OCI-LY7 (cell line): Measurements from ENCODE around the gene ERCC8. TPM values are rescaled to one million over a fixed set of nuclear protein-coding genes. Genes with fewer than 3 reads are reported as not detected.

Source experiments
- BruUV-seq: library from RNA; stranded (reverse); fragments of 400-500 nt; replicated peaks from 2 replicates; lab custom pipeline; 2021; lab: Mats Ljungman, UMichigan
- CTCF ChIA-PET: fragments of 300-600 bp; sonication (Branson Sonifier 250); formaldehyde crosslinking; loops from one replicate; lab custom pipeline; 2022; ENCODE audit warnings: antibody characterized with exemption; ENCODE audit not compliant: unreplicated experiment; lab: Charles Lee
- POLR2A ChIA-PET: fragments of 300-600 bp; sonication (Branson Sonifier 250); formaldehyde crosslinking; loops from one replicate; lab custom pipeline; 2022; ENCODE audit warnings: antibody characterized with exemption; lab: Charles Lee
- DNase-seq: peaks from one replicate; pipeline ENCODE4 v3.0.0-alpha.2; 2015; ENCODE audit warnings: low spot score
- H2AFZ ChIP-seq: fragments of 200-600 bp; sonication (generic), shearing (Covaris generic); 2 replicates; pipeline ENCODE4 v1.6.1; 2014; ENCODE audit warnings: mild to moderate bottlenecking, antibody characterized with exemption, low read length, moderate library complexity
- H3K27ac ChIP-seq: fragments of 200-600 bp; sonication (generic); 2 replicates; pipeline ENCODE4 v1.5.1; 2014; ENCODE audit warnings: mixed run types, low read depth, mild to moderate bottlenecking, moderate library complexity, low read length, inconsistent platforms; ENCODE audit not compliant: poor library complexity, severe bottlenecking
- H3K36me3 ChIP-seq: fragments of 200-600 bp; sonication (generic); 2 replicates; pipeline ENCODE4 v1.6.1; 2014; ENCODE audit warnings: mild to moderate bottlenecking, antibody characterized with exemption, low read length, moderate library complexity, mixed read lengths; ENCODE audit not compliant: insufficient read depth
- H3K4me1 ChIP-seq: fragments of 200-600 bp; sonication (generic); 2 replicates; pipeline ENCODE4 v1.5.1; 2014; ENCODE audit warnings: mild to moderate bottlenecking, low read length; ENCODE audit not compliant: insufficient read depth, poor library complexity, severe bottlenecking
- H3K4me2 ChIP-seq: fragments of 200-600 bp; sonication (generic); 2 replicates; pipeline ENCODE4 v1.6.1; 2014; ENCODE audit warnings: mild to moderate bottlenecking, low read length
- H3K4me3 ChIP-seq: fragments of 200-600 bp; sonication (generic); 2 replicates; pipeline ENCODE4 v1.5.1; 2014; ENCODE audit warnings: mild to moderate bottlenecking, low read depth, low read length; ENCODE audit not compliant: poor library complexity, severe bottlenecking
- H3K79me2 ChIP-seq: fragments of 200-600 bp; sonication (generic); 2 replicates; pipeline ENCODE4 v1.6.1; 2016; ENCODE audit warnings: low read depth, mild to moderate bottlenecking, low read length, moderate library complexity, mixed read lengths; ENCODE audit not compliant: insufficient read depth
- H3K9me2 ChIP-seq: fragments of 200-600 bp; sonication (generic); 2 replicates; pipeline ENCODE4 v1.6.1; 2016; ENCODE audit warnings: mild to moderate bottlenecking, low read length, mixed read lengths; ENCODE audit not compliant: insufficient read depth
- H3K9me3 ChIP-seq: fragments of 200-600 bp; sonication (generic); 2 replicates; pipeline ENCODE4 v1.6.1; 2014; ENCODE audit warnings: mild to moderate bottlenecking, mixed run types, low read length, mixed read lengths
- H4K20me1 ChIP-seq: fragments of 200-600 bp; sonication (generic); 2 replicates; pipeline ENCODE4 v1.6.1; 2014; ENCODE audit warnings: mild to moderate bottlenecking, antibody characterized with exemption, low read length, moderate library complexity, mixed read lengths; ENCODE audit not compliant: insufficient read depth
- CTCF ChIP-seq: fragments of 200-600 bp; sonication (generic); conservative IDR thresholded peaks from 2 replicates; pipeline ENCODE4 v1.5.1; 2014; ENCODE audit warnings: mild to moderate bottlenecking, antibody characterized with exemption, low read length, moderate library complexity, mixed read lengths
- EZH2phosphoT487 ChIP-seq: fragments of 200-600 bp; sonication (generic); IDR thresholded peaks from 2 replicates; pipeline ENCODE4 v1.6.1; 2018; ENCODE audit warnings: low read depth, borderline replicate concordance, mild to moderate bottlenecking, mixed run types, antibody characterized with exemption, low read length, moderate library complexity, mixed read lengths
- intact Hi-C: fragments of 100-400 bp; cut with micrococcal nuclease; formaldehyde crosslinking; loops from one replicate; pipeline ENCODE4 v1.10.0; 2022; ENCODE audit not compliant: unreplicated experiment
- total RNA-seq, 2 experiments: library from RNA; depleted of rRNA in 1 of 2; stranded (reverse); fragments of >200 nt in 1 of 2; shearing (Covaris generic) in 1 of 2; gene quantifications; 2 replicates each; pipeline ENCODE4 v1.2.3, GENCODE V29; 2014 to 2022

ERCC8 gene
- total RNA-seq, 2 experiments from 2014 or later = 11.8 to 17.5 TPM

- H3K4me3 ChIP-seq = no peak overlapping the region
- H2AFZ ChIP-seq = no peak overlapping the region
- H3K9me2 ChIP-seq = no peaks in the 10 kb centered on the region
- no peaks in the 10 kb centered on the region for H3K4me1 ChIP-seq
- DNase-seq = no peak
- no peaks in the 10 kb centered on the region for H3K79me2 ChIP-seq
- intact Hi-C loops = no loop called here
- H4K20me1 ChIP-seq = no peaks in the 10 kb centered on the region
- H3K36me3 ChIP-seq = no peaks in the 10 kb centered on the region
- ChIA-PET POLR2A (interaction anchor here (0.6 kb wide), 1 partner anchor 207 kb away, joined by 3 read pairs; no protein-coding TSS in a partner anchor), CTCF (no interaction called here)
- H3K9me3 ChIP-seq = no peaks in the 10 kb centered on the region; the same call in 1 of the 2 replicates
- no peak overlapping the region for H3K27ac ChIP-seq
- TF ChIP-seq CTCF (no peak), EZH2phosphoT487 (no peak)
- no TSS peak for BruUV-seq
- no peak overlapping the region for H3K4me2 ChIP-seq
Observed at GRCh38 chr5:60980511-60980910, 35.6 kb upstream of the ERCC8 start.

- no peaks in the 10 kb centered on the region; the same call in 1 of the 2 replicates for H3K9me2 ChIP-seq
- H3K9me3 ChIP-seq = no peaks in the 10 kb centered on the region; the same call in 1 of the 2 replicates
- POLR2A ChIA-PET = no interaction called here
- CTCF ChIA-PET = no interaction called here
- no peak for DNase-seq
- no peak overlapping the region for H2AFZ ChIP-seq
- H3K4me3 ChIP-seq = no peak overlapping the region
- H3K4me2 ChIP-seq = no peak overlapping the region
- intact Hi-C loops = no loop called here
- H3K4me1 ChIP-seq = no peaks in the 10 kb centered on the region
- no peaks in the 10 kb centered on the region for H3K36me3 ChIP-seq
- no peaks in the 10 kb centered on the region for H3K79me2 ChIP-seq
- H3K27ac ChIP-seq = no peak overlapping the region
- BruUV-seq = no TSS peak
- TF ChIP-seq EZH2phosphoT487 (no peak), CTCF (no peak)
- no peaks in the 10 kb centered on the region for H4K20me1 ChIP-seq
Observed at GRCh38 chr5:60978968-60979367, 34.1 kb upstream of the ERCC8 start.

- intact Hi-C loops = no loop called here
- no peak overlapping the region for H3K27ac ChIP-seq
- no peak overlapping the region for H3K4me2 ChIP-seq
- BruUV-seq = no TSS peak
- ChIA-PET POLR2A (interaction anchor here (1.3 kb wide), 1 partner anchor 43 kb away, joined by 9 read pairs; no protein-coding TSS in a partner anchor), CTCF (no interaction called here)
- no peak for DNase-seq
- TF ChIP-seq CTCF (no peak), EZH2phosphoT487 (no peak)
- H3K79me2 ChIP-seq = no peaks in the 10 kb centered on the region
- H3K9me2 ChIP-seq = no peaks in the 10 kb centered on the region; the same call in 1 of the 2 replicates
- H3K36me3 ChIP-seq = no peaks in the 10 kb centered on the region
- H3K4me3 ChIP-seq = no peak overlapping the region
- H2AFZ ChIP-seq = no peak overlapping the region
- no peaks in the 10 kb centered on the region for H4K20me1 ChIP-seq
- no peaks in the 10 kb centered on the region; the same call in 1 of the 2 replicates for H3K9me3 ChIP-seq
- no peaks in the 10 kb centered on the region for H3K4me1 ChIP-seq
Observed at GRCh38 chr5:60977956-60978737, 33.3 kb upstream of the ERCC8 start.
